HepG2 (cell line): Measurements from ENCODE around the gene PRSS33. TPM values are rescaled to one million over a fixed set of nuclear protein-coding genes. Genes with fewer than 3 reads are reported as not detected.

Experiments
- CBFB ChIP-seq: sonication (generic); formaldehyde crosslinking; IDR thresholded peaks from 2 replicates; pipeline ENCODE4 v1.4.0; 2020; ENCODE audit warnings: missing genetic modification reagents
- CHCHD3 ChIP-seq: sonication (generic); formaldehyde crosslinking; IDR thresholded peaks from 2 replicates; pipeline ENCODE4 v1.8.0; 2022; ENCODE audit warnings: mild to moderate bottlenecking, missing genetic modification reagents, moderate library complexity
- DNMT1 ChIP-seq: sonication (generic); formaldehyde crosslinking; IDR thresholded peaks from 2 replicates; pipeline ENCODE4 v1.5.1; 2020; ENCODE audit warnings: mild to moderate bottlenecking, missing genetic modification reagents
- ERF ChIP-seq: IDR thresholded peaks from 2 replicates; pipeline ENCODE4 v1.6.1; 2018; ENCODE audit warnings: missing biosample characterization, missing genetic modification reagents
- MXD4 ChIP-seq: IDR thresholded peaks from 2 replicates; pipeline ENCODE4 v1.6.1; 2016; ENCODE audit warnings: mild to moderate bottlenecking, missing biosample characterization, missing genetic modification reagents
- PTBP1 ChIP-seq: fragments of 200-400 bp; formaldehyde crosslinking; IDR thresholded peaks from 2 replicates; pipeline ENCODE4 v1.6.1; 2018; ENCODE audit warnings: low read length, low read depth; ENCODE audit not compliant: poor library complexity, severe bottlenecking
- ZNF775 ChIP-seq: sonication (generic); formaldehyde crosslinking; IDR thresholded peaks from 2 replicates; pipeline ENCODE4 v1.4.0; 2020; ENCODE audit warnings: missing genetic modification reagents, mild to moderate bottlenecking, moderate library complexity, borderline replicate concordance
- polyA plus RNA-seq, 8 experiments: library from polyadenylated mRNA; depleted of rRNA in 3 of 8; stranded (reverse) in 7 of 8; unstranded in 1 of 8; fragments of >200 nt; fragmentation: Illumina TruSeq in 4 of 8; extraction: Trizol in 4 of 8; gene quantifications; 2 replicates each; pipeline versions ENCODE4 v1.2.1 to v1.2.3, GENCODE V29; 2011 to 2016; ENCODE audit warnings: low read depth in 4 of 8, missing spikeins in 1 of 8, mixed read lengths in 1 of 8; ENCODE audit not compliant: insufficient read depth in 1 of 8
- total RNA-seq, 5 experiments: library from RNA; depleted of rRNA; stranded (reverse); fragments of >200 nt; fragmentation: Illumina TruSeq; extraction: Trizol; gene quantifications; 2 replicates each; pipeline ENCODE4 v1.2.3, GENCODE V29; 2016; ENCODE audit warnings: low read depth in 1 of 5
- TF ChIP-seq, protein P1 (sequence below): sonication (generic); formaldehyde crosslinking; IDR thresholded peaks from 2 replicates; pipeline ENCODE4 v1.5.0; 2020; ENCODE audit warnings: mild to moderate bottlenecking, missing genetic modification reagents, moderate library complexity
- TF ChIP-seq, protein P2 (sequence below), 2 experiments: fragments of 450-650 bp in 1 of 2; sonication (generic) in 1 of 2; formaldehyde crosslinking; IDR thresholded peaks; 2 replicates each; pipeline versions ENCODE4 v1.5.0 to v1.8.0; 2020 to 2022; ENCODE audit warnings: mild to moderate bottlenecking in 1 of 2, missing genetic modification reagents in 1 of 2
- TF ChIP-seq, protein P3 (sequence below): sonication (generic); formaldehyde crosslinking; IDR thresholded peaks from 2 replicates; pipeline ENCODE4 v1.4.0; 2020; ENCODE audit warnings: mild to moderate bottlenecking, missing genetic modification reagents
- TF ChIP-seq, protein P4 (sequence below): sonication (generic); formaldehyde crosslinking; IDR thresholded peaks from 2 replicates; pipeline ENCODE4 v1.4.0; 2020; ENCODE audit warnings: missing genetic modification reagents
- TF ChIP-seq, protein P5 (sequence below): sonication (generic); formaldehyde crosslinking; IDR thresholded peaks from 2 replicates; pipeline ENCODE4 v1.5.1; 2020; ENCODE audit warnings: missing genetic modification reagents, mild to moderate bottlenecking, borderline replicate concordance
- TF ChIP-seq, protein P6 (sequence below): sonication (generic); formaldehyde crosslinking; IDR thresholded peaks from 2 replicates; pipeline ENCODE4 v1.4.0; 2020; ENCODE audit warnings: missing genetic modification reagents, low read depth, mild to moderate bottlenecking, borderline replicate concordance
- TF ChIP-seq, protein P7 (sequence below): sonication (generic); formaldehyde crosslinking; conservative IDR thresholded peaks from 2 replicates; pipeline ENCODE4 v1.8.1; 2023; ENCODE audit warnings: missing genetic modification reagents
- TF ChIP-seq, protein P8 (sequence below): IDR thresholded peaks from 2 replicates; pipeline ENCODE4 v1.6.1; 2016; ENCODE audit warnings: low read depth, control low read depth

PRSS33 gene
- total and polyA plus RNA-seq, 2 of the 13 experiments (the other 11 are each of a cell fraction or from before 2014, with no cell fraction given), result not detected

DNA sequence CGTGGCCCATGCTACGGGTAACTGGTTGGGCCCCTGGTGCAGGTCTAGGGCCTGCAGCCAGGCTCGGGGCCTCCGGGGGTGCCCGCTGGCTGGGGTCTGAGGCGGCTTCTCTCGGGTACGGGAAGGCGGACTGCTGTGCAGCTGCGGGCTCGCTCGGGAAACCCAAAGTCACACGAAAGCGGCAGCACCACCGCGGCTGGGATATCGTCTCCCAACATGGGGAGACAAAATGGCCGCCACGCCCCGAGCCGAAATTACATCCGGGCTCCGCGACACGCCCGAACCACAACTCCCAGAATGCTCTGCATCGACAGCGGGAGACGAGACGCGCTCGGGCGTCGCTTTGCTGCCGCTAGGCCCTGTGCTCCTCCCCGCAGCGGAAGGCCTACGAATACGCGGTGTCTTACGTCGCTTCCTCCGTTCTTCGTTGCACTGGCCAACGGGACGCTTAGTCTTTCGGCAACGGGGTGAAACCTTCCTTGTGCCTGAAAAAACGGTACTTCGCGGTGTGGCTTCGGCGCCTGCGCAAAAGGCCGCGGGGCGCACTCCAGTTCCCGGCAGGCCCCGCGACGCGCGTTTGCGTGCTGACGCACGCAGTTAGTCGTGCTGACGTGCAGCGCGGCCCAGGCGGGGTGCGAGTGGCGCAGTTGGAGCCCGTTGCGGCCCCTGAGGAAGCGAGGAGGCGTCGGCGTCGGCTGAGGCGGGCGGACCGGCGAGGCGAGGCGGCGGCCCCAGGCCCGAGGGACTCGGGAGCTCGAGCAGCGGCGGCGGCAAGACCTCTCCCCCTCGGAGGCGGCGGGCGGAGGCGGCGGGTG lies 35.1 kb downstream of the PRSS33 start, which contains the start of gene SRRM2 (continued):
- TF ChIP-seq, protein P1, sequence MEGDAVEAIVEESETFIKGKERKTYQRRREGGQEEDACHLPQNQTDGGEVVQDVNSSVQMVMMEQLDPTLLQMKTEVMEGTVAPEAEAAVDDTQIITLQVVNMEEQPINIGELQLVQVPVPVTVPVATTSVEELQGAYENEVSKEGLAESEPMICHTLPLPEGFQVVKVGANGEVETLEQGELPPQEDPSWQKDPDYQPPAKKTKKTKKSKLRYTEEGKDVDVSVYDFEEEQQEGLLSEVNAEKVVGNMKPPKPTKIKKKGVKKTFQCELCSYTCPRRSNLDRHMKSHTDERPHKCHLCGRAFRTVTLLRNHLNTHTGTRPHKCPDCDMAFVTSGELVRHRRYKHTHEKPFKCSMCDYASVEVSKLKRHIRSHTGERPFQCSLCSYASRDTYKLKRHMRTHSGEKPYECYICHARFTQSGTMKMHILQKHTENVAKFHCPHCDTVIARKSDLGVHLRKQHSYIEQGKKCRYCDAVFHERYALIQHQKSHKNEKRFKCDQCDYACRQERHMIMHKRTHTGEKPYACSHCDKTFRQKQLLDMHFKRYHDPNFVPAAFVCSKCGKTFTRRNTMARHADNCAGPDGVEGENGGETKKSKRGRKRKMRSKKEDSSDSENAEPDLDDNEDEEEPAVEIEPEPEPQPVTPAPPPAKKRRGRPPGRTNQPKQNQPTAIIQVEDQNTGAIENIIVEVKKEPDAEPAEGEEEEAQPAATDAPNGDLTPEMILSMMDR (CRISPR knock-in tag), result peak; percentile 17; the same call in 1 of the 2 replicates
- TF ChIP-seq MXD4 (CRISPR knock-in tag) (peak; percentile 54; the same call in 1 of the 2 replicates), CHCHD3 (CRISPR knock-in tag) (peak; percentile 59; the same call in 1 of the 2 replicates), ERF (CRISPR knock-in tag) (peak; percentile 28; the same call in 1 of the 2 replicates), PTBP1 (no peak), CBFB (0 out of 2 replicates have a peak, but pooled peaks have one; percentile 36), DNMT1 (CRISPR knock-in tag) (peak; percentile 81), ZNF775 (CRISPR knock-in tag) (peak; percentile 82; the same call in 1 of the 2 replicates)
- TF ChIP-seq, protein P2, sequence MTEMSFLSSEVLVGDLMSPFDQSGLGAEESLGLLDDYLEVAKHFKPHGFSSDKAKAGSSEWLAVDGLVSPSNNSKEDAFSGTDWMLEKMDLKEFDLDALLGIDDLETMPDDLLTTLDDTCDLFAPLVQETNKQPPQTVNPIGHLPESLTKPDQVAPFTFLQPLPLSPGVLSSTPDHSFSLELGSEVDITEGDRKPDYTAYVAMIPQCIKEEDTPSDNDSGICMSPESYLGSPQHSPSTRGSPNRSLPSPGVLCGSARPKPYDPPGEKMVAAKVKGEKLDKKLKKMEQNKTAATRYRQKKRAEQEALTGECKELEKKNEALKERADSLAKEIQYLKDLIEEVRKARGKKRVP (CRISPR knock-in tag; IDR thresholded peaks at IDR 0.05), result peak in 1 of 2 experiments; percentile 61; a peak in 1 of 4 replicates
- TF ChIP-seq, protein P3, sequence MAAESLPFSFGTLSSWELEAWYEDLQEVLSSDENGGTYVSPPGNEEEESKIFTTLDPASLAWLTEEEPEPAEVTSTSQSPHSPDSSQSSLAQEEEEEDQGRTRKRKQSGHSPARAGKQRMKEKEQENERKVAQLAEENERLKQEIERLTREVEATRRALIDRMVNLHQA, result no peak
- TF ChIP-seq, protein P4, sequence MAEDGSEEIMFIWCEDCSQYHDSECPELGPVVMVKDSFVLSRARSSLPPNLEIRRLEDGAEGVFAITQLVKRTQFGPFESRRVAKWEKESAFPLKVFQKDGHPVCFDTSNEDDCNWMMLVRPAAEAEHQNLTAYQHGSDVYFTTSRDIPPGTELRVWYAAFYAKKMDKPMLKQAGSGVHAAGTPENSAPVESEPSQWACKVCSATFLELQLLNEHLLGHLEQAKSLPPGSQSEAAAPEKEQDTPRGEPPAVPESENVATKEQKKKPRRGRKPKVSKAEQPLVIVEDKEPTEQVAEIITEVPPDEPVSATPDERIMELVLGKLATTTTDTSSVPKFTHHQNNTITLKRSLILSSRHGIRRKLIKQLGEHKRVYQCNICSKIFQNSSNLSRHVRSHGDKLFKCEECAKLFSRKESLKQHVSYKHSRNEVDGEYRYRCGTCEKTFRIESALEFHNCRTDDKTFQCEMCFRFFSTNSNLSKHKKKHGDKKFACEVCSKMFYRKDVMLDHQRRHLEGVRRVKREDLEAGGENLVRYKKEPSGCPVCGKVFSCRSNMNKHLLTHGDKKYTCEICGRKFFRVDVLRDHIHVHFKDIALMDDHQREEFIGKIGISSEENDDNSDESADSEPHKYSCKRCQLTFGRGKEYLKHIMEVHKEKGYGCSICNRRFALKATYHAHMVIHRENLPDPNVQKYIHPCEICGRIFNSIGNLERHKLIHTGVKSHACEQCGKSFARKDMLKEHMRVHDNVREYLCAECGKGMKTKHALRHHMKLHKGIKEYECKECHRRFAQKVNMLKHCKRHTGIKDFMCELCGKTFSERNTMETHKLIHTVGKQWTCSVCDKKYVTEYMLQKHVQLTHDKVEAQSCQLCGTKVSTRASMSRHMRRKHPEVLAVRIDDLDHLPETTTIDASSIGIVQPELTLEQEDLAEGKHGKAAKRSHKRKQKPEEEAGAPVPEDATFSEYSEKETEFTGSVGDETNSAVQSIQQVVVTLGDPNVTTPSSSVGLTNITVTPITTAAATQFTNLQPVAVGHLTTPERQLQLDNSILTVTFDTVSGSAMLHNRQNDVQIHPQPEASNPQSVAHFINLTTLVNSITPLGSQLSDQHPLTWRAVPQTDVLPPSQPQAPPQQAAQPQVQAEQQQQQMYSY (CRISPR knock-in tag), result peak; percentile 12
- TF ChIP-seq, protein P5, sequence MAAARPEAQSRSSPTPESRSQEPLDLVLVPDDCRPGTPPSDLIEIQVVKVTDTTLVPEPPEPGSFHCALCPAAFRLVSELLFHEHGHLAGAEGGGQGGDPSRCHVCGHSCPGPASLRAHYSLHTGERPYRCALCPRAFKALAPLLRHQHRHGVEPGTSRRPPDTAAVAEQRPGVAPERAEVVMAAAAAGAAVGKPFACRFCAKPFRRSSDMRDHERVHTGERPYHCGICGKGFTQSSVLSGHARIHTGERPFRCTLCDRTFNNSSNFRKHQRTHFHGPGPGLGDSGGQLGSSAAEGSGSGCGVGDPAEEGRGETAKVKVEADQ (CRISPR knock-in tag), result peak; percentile 34; the same call in 1 of the 2 replicates
- TF ChIP-seq, protein P6, sequence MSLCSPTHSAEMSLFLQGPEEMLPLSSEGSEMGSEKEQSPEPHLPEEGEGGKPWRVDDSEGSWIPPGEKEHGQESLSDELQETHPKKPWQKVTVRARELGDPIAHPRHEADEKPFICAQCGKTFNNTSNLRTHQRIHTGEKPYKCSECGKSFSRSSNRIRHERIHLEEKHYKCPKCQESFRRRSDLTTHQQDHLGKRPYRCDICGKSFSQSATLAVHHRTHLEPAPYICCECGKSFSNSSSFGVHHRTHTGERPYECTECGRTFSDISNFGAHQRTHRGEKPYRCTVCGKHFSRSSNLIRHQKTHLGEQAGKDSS (CRISPR knock-in tag), result peak; percentile 90; the same call in 1 of the 2 replicates
- TF ChIP-seq, protein P7, sequence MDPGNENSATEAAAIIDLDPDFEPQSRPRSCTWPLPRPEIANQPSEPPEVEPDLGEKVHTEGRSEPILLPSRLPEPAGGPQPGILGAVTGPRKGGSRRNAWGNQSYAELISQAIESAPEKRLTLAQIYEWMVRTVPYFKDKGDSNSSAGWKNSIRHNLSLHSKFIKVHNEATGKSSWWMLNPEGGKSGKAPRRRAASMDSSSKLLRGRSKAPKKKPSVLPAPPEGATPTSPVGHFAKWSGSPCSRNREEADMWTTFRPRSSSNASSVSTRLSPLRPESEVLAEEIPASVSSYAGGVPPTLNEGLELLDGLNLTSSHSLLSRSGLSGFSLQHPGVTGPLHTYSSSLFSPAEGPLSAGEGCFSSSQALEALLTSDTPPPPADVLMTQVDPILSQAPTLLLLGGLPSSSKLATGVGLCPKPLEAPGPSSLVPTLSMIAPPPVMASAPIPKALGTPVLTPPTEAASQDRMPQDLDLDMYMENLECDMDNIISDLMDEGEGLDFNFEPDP (CRISPR knock-in tag), result 0 out of 2 replicates have a peak, but pooled peaks have one; percentile 43
- TF ChIP-seq, protein P8, sequence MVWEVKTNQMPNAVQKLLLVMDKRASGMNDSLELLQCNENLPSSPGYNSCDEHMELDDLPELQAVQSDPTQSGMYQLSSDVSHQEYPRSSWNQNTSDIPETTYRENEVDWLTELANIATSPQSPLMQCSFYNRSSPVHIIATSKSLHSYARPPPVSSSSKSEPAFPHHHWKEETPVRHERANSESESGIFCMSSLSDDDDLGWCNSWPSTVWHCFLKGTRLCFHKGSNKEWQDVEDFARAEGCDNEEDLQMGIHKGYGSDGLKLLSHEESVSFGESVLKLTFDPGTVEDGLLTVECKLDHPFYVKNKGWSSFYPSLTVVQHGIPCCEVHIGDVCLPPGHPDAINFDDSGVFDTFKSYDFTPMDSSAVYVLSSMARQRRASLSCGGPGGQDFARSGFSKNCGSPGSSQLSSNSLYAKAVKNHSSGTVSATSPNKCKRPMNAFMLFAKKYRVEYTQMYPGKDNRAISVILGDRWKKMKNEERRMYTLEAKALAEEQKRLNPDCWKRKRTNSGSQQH, result 0 out of 2 replicates have a peak, but pooled peaks have one; percentile 3
